ENCODE results near the gene ELMO1. TPM values are rescaled to one million over a fixed set of nuclear protein-coding genes. Genes with fewer than 3 reads are reported as not detected.

The ELMO1 gene
- total and polyA plus RNA-seq, 2 of the 13 experiments (the other 11 are each of a cell fraction or from before 2014, with no cell fraction given) = 0.11 to 0.17 TPM

DNA sequence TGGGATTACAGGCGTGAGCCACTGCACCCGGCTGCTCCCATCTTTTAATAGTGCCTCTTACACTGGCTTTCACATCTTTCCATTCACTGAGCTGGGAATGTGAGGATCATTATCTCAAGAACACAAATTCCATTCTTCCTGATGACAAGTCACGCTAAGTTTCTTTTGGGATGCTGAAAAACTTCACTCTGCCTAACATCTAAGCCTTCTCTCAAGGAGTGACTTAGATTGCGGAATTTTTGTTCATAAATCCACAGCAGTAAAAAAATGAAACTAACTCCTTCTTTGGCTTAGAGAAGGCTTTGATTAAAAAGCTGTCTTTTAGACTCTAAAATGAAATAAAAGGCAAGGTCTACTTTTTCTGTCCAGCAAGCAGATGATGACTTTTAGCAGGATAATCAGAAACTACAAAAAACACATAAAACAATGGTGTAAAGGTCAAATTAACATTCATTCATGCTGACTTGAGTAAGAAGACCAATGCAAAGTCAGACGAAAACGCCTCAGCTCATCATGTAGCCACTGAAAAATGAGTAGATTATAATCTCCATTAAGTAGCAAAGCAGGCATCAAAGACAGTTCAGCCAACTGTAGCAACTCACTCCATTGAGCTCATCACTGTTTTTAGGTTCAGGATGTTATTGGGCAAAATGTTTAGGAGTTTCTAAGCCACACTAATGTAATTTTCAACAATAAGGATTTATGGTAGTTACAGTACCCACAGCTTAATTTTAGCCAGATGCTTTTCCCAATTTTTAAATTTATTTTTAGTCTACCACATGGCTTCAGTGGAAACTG, 178.8 kb downstream of the ELMO1 start:
- WGBS (ENCODE audit: low lambda C conversion rate) = 52% methylated on average over 6 of the region's 6 CpGs
- Histone ChIP-seq H3K4me1 (ENCODE audit: insufficient read depth, low read length) (no peaks in the 10 kb centered on the region), H3K79me2 (ENCODE audit: insufficient read depth, low read length) (no peaks in the 10 kb centered on the region), H3K9ac (ENCODE audit: insufficient read depth, low read depth, low read length) (no peak overlapping the region), H3K4me2 (ENCODE audit: low read depth, low read length) (no peak overlapping the region), H3K9me3 (ENCODE audit: low read length) (no peaks in the 10 kb centered on the region), H3K27me3 (ENCODE audit: control insufficient read depth in 1 of 2, insufficient read depth in 2 of 2, low read length in 2 of 2) (no peaks in the 10 kb centered on the region), H3K4me3 (replicated peaks in 1 of 3; ENCODE audit: insufficient read depth in 1 of 3, low read depth in 2 of 3, low read length in 3 of 3) (no peak overlapping the region), H3K27ac (ENCODE audit: extremely low read length, insufficient read depth, low read length) (no peak overlapping the region), H4K20me1 (ENCODE audit: insufficient read depth, low read length) (no peaks in the 10 kb centered on the region), H2AFZ (ENCODE audit: low read length) (no peak overlapping the region), H3K36me3 (replicated peaks in 1 of 2; ENCODE audit: control insufficient read depth in 1 of 2, insufficient read depth in 2 of 2, low read length in 2 of 2) (no peaks in the 10 kb centered on the region)
- FAIRE-seq (no peak), DNase-seq (ENCODE audit: low spot score) (no peak), ATAC-seq (no peak)
- in situ Hi-C loops (cut with HindIII; ENCODE audit: extremely low pct_ligation_motif_present, low pct_unique_long_range_greater_than_20kb) (no loop called here), intact Hi-C loops (cut with micrococcal nuclease; ENCODE audit: unreplicated experiment) (no loop called here)
- POLR2A ChIA-PET = no interaction called here
- CTCF ChIA-PET (ENCODE audit: low intra/inter-chr PET ratio, low total read pairs) = no interaction called here
- TF ChIP-seq SCMH1 (CRISPR knock-in tag; IDR thresholded peaks at IDR 0.05; ENCODE audit: borderline replicate concordance) = no peak
- TF ChIP-seq, protein P1, sequence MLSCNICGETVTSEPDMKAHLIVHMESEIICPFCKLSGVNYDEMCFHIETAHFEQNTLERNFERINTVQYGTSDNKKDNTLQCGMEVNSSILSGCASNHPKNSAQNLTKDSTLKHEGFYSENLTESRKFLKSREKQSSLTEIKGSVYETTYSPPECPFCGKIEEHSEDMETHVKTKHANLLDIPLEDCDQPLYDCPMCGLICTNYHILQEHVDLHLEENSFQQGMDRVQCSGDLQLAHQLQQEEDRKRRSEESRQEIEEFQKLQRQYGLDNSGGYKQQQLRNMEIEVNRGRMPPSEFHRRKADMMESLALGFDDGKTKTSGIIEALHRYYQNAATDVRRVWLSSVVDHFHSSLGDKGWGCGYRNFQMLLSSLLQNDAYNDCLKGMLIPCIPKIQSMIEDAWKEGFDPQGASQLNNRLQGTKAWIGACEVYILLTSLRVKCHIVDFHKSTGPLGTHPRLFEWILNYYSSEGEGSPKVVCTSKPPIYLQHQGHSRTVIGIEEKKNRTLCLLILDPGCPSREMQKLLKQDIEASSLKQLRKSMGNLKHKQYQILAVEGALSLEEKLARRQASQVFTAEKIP (CRISPR knock-in tag; IDR thresholded peaks at IDR 0.05; ENCODE audit: borderline replicate concordance) = no peak
- TF ChIP-seq HMGA1 (CRISPR knock-in tag; conservative IDR thresholded peaks at IDR 0.05) = no peak
- no peak for TF ChIP-seq ZNF282 (IDR thresholded peaks at IDR 0.05; ENCODE audit: partially characterized antibody)
- TF ChIP-seq SP5 (CRISPR knock-in tag; IDR thresholded peaks at IDR 0.05; ENCODE audit: borderline replicate concordance, low read depth) = no peak
- TF ChIP-seq, protein P2, sequence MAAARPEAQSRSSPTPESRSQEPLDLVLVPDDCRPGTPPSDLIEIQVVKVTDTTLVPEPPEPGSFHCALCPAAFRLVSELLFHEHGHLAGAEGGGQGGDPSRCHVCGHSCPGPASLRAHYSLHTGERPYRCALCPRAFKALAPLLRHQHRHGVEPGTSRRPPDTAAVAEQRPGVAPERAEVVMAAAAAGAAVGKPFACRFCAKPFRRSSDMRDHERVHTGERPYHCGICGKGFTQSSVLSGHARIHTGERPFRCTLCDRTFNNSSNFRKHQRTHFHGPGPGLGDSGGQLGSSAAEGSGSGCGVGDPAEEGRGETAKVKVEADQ (CRISPR knock-in tag; IDR thresholded peaks at IDR 0.05; ENCODE audit: borderline replicate concordance) = no peak
- TF ChIP-seq ZNF3 (CRISPR knock-in tag; IDR thresholded peaks at IDR 0.05) = no peak
- no peak for TF ChIP-seq ZNF354B (CRISPR knock-in tag; IDR thresholded peaks at IDR 0.05)
- TF ChIP-seq NFRKB (IDR thresholded peaks at IDR 0.05) = no peak
- TF ChIP-seq MIER2 (CRISPR knock-in tag; IDR thresholded peaks at IDR 0.05) = no peak
- no peak for TF ChIP-seq ZNF451 (CRISPR knock-in tag; IDR thresholded peaks at IDR 0.05)
- no peak for TF ChIP-seq EED (CRISPR knock-in tag; IDR thresholded peaks at IDR 0.05)
- TF ChIP-seq KMT2B (CRISPR knock-in tag; IDR thresholded peaks at IDR 0.05) = no peak
- TF ChIP-seq, protein P3, sequence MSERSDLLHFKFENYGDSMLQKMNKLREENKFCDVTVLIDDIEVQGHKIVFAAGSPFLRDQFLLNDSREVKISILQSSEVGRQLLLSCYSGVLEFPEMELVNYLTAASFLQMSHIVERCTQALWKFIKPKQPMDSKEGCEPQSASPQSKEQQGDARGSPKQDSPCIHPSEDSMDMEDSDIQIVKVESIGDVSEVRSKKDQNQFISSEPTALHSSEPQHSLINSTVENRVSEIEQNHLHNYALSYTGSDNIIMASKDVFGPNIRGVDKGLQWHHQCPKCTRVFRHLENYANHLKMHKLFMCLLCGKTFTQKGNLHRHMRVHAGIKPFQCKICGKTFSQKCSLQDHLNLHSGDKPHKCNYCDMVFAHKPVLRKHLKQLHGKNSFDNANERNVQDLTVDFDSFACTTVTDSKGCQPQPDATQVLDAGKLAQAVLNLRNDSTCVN (CRISPR knock-in tag; IDR thresholded peaks at IDR 0.05; ENCODE audit: borderline replicate concordance) = no peak
- TF ChIP-seq, protein P4, sequence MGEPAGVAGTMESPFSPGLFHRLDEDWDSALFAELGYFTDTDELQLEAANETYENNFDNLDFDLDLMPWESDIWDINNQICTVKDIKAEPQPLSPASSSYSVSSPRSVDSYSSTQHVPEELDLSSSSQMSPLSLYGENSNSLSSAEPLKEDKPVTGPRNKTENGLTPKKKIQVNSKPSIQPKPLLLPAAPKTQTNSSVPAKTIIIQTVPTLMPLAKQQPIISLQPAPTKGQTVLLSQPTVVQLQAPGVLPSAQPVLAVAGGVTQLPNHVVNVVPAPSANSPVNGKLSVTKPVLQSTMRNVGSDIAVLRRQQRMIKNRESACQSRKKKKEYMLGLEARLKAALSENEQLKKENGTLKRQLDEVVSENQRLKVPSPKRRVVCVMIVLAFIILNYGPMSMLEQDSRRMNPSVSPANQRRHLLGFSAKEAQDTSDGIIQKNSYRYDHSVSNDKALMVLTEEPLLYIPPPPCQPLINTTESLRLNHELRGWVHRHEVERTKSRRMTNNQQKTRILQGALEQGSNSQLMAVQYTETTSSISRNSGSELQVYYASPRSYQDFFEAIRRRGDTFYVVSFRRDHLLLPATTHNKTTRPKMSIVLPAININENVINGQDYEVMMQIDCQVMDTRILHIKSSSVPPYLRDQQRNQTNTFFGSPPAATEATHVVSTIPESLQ (CRISPR knock-in tag; conservative IDR thresholded peaks at IDR 0.05) = no peak
- TF ChIP-seq, protein P5, sequence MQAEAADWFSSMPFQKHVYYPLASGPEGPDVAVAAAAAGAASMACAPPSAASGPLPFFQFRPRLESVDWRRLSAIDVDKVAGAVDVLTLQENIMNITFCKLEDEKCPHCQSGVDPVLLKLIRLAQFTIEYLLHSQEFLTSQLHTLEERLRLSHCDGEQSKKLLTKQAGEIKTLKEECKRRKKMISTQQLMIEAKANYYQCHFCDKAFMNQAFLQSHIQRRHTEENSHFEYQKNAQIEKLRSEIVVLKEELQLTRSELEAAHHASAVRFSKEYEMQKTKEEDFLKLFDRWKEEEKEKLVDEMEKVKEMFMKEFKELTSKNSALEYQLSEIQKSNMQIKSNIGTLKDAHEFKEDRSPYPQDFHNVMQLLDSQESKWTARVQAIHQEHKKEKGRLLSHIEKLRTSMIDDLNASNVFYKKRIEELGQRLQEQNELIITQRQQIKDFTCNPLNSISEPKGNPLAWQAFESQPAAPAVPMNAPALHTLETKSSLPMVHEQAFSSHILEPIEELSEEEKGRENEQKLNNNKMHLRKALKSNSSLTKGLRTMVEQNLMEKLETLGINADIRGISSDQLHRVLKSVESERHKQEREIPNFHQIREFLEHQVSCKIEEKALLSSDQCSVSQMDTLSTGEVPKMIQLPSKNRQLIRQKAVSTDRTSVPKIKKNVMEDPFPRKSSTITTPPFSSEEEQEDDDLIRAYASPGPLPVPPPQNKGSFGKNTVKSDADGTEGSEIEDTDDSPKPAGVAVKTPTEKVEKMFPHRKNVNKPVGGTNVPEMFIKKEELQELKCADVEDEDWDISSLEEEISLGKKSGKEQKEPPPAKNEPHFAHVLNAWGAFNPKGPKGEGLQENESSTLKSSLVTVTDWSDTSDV (CRISPR knock-in tag; IDR thresholded peaks at IDR 0.05) = no peak
- no TSS peak for BruUV-seq (replicated peaks)

All from HepG2 (cell line).